Peyer's patch (tissue), 4 donors: Measurements from ENCODE around the gene SOX21. TPM values are rescaled to one million over a fixed set of nuclear protein-coding genes. Genes with fewer than 3 reads are reported as not detected.

Source experiments
- DNase-seq, 3 donors: peaks; one replicate each; pipeline ENCODE4 v3.0.0-alpha.2; 2017 to 2019
- H3K27ac ChIP-seq, 4 donors: fragments of 200-600 bp; sonication (generic); one replicate each; pipeline ENCODE4 v1.5.1; 2016 to 2019
- H3K27me3 ChIP-seq, 2 donors: fragments of 200-600 bp; sonication (generic); one replicate each; pipeline ENCODE4 v1.5.1; 2019
- H3K36me3 ChIP-seq, 3 donors: fragments of 200-600 bp; sonication (generic); one replicate each; pipeline ENCODE4 v1.5.1; 2016 to 2019
- H3K4me1 ChIP-seq, 4 donors: fragments of 200-600 bp; sonication (generic); one replicate each; pipeline ENCODE4 v1.5.1; 2016 to 2019
- H3K4me3 ChIP-seq, 4 donors: fragments of 200-600 bp; sonication (generic); 1 replicate in 3 of 4; 2 replicates in 1 of 4; pipeline ENCODE4 v1.5.1; 2016 to 2019; ENCODE audit warnings: mild to moderate bottlenecking in 1 of 4
- H3K9me3 ChIP-seq, 4 donors: fragments of 200-600 bp; sonication (generic); one replicate each; pipeline ENCODE4 v1.5.1; 2016 to 2019; ENCODE audit warnings: mild to moderate bottlenecking in 1 of 4
- POLR2A ChIP-seq, 2 donors: fragments of 450-650 bp; IDR thresholded peaks; one replicate each; pipeline ENCODE4 v1.5.1; 2017; ENCODE audit warnings: antibody characterized with exemption in 2 of 2, mild to moderate bottlenecking in 2 of 2, moderate library complexity in 2 of 2
- total RNA-seq, 4 donors: library from RNA; depleted of rRNA; stranded (reverse); fragments of >200 nt; gene quantifications; one replicate each; pipeline ENCODE4 v1.1.0, GENCODE V29; 2016
- TF ChIP-seq, protein P1 (sequence below), 6 experiments: fragments of 450-650 bp in 4 of 6; fragments of 200-600 bp in 2 of 6; sonication (generic) in 1 of 6; IDR thresholded peaks; one replicate each; pipeline ENCODE4 v1.5.1; 2017 to 2019; ENCODE audit warnings: antibody characterized with exemption in 6 of 6, mild to moderate bottlenecking in 3 of 6, moderate library complexity in 1 of 6

Gene SOX21
- total RNA-seq, 4 donors from 2014 or later: not detected

DNA sequence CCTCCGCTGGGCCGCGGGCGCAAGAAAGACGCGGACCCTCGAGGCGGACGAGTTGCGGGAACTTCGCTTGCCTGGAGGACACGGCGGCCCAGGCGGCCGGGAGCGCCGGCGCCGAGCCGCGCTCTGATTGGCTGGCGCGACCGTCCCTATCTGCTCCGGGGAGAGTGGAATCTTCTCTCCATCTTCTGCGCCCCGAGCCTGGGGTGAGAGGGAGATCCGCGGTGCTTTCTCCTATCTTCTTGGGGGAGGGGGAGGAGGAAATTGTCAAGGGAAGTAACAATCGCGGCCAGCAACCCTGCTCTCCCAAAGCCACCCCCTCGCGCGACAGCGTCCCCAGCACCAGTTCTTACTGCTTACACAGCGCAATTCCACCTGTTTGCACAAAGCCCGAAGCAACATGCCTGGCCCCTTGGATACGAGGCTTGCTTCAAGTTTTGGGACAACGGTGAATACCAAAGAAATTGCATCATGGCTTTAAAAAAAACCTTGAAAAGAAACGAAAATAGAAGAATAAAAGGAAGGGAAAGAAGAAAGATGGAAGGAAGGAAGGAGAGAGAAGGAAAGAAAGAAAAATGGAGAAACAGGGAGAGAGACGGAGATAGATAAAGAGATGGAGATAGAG, 4.8 kb downstream of the SOX21 start:
- DNase-seq: no peak
- Histone ChIP-seq H3K27me3 (peaks cover 0 to 82% of the 10 kb centered on the region in 2 donors), H3K27ac (no peak overlapping the region), H3K36me3 (no peaks in the 10 kb centered on the region), H3K4me3 (no peak overlapping the region), H3K9me3 (no peaks in the 10 kb centered on the region), H3K4me1 (peaks cover 0 to 26% (median 5%) of the 10 kb centered on the region in 4 donors)
- TF ChIP-seq, protein P1, sequence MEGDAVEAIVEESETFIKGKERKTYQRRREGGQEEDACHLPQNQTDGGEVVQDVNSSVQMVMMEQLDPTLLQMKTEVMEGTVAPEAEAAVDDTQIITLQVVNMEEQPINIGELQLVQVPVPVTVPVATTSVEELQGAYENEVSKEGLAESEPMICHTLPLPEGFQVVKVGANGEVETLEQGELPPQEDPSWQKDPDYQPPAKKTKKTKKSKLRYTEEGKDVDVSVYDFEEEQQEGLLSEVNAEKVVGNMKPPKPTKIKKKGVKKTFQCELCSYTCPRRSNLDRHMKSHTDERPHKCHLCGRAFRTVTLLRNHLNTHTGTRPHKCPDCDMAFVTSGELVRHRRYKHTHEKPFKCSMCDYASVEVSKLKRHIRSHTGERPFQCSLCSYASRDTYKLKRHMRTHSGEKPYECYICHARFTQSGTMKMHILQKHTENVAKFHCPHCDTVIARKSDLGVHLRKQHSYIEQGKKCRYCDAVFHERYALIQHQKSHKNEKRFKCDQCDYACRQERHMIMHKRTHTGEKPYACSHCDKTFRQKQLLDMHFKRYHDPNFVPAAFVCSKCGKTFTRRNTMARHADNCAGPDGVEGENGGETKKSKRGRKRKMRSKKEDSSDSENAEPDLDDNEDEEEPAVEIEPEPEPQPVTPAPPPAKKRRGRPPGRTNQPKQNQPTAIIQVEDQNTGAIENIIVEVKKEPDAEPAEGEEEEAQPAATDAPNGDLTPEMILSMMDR (IDR thresholded peaks at IDR 0.05): no peak
- no peak for TF ChIP-seq POLR2A (IDR thresholded peaks at IDR 0.05)

DNA sequence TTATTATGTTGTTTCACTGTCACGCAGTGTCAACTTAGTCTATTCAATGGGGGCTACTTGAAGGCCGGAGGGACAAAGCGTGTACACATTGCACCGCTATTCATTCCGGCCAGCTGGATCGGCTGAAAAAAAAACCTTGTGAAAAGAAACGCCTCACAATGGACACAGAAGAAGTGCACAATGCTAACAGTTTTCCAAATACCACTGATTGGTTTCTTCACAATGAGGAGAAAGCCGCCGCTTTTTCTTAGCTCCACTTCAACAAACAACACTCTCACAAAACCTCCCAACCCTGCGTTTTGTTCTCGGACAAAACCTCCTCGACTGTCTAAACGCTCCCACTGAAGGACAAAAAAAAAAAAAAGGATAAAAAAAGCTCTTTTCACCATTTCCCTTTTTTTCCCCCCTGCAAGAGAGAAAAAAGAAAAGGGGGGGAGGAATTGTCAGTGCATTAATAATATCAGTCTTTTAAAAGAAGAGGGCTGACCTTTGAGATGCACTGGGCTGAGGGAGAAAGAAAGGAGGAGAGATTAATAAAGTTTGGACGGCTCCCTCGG, 5.4 kb downstream of the SOX21 start:
- no peak for TF ChIP-seq POLR2A (IDR thresholded peaks at IDR 0.05)
- TF ChIP-seq, protein P1 (IDR thresholded peaks at IDR 0.05): no peak
- Histone ChIP-seq H3K27me3 (peaks cover 0 to 82% of the 10 kb centered on the region in 2 donors), H3K36me3 (no peaks in the 10 kb centered on the region), H3K4me1 (peaks cover 0 to 20% (median 3%) of the 10 kb centered on the region in 4 donors), H3K9me3 (no peaks in the 10 kb centered on the region), H3K27ac (no peak overlapping the region), H3K4me3 (no peak overlapping the region)
- DNase-seq: no peak

DNA sequence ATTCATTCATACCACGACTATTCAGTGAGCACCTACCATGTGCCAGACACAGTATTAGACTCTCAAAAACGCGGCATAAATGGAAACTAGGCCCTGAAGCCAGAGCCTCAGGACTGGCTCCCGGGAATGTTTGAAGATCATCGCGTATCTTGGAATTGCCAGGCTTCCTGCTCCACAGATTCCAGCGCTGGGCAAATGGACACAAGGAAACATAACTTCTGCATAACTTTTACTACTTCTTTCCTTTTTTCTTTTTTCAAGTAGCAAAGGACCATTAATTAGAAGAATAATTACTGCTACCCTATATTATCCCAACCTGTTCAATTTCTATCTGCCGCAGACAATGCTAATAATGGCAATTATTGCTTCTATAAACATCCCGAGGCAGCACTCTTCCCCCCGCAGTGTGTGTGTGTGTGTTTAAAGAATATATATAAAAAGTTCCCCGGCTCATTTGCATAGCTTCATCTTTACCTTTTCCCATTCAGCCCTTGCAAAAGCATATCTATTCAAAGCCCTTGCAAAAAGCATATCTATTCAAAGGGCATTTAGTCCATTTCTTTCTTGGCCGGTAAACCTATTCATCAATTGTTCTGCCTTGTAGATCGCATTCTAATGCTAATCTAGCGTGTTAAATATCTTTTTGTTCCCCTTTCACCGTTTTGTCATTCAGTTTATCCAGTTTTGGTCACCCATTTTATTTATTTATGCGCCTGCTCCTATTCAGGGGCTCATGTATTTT, 6.1 kb downstream of the SOX21 start:
- H3K27ac ChIP-seq: no peak overlapping the region
- TF ChIP-seq POLR2A (IDR thresholded peaks at IDR 0.05): no peak
- TF ChIP-seq, protein P1 (IDR thresholded peaks at IDR 0.05): no peak
- H3K9me3 ChIP-seq: no peaks in the 10 kb centered on the region
- no peak for DNase-seq
- H3K36me3 ChIP-seq: no peaks in the 10 kb centered on the region
- peaks cover 0 to 15% (median 0%) of the 10 kb centered on the region in 4 donors for H3K4me1 ChIP-seq
- H3K4me3 ChIP-seq: no peak overlapping the region
- H3K27me3 ChIP-seq: peaks cover 0 to 82% of the 10 kb centered on the region in 2 donors

DNA sequence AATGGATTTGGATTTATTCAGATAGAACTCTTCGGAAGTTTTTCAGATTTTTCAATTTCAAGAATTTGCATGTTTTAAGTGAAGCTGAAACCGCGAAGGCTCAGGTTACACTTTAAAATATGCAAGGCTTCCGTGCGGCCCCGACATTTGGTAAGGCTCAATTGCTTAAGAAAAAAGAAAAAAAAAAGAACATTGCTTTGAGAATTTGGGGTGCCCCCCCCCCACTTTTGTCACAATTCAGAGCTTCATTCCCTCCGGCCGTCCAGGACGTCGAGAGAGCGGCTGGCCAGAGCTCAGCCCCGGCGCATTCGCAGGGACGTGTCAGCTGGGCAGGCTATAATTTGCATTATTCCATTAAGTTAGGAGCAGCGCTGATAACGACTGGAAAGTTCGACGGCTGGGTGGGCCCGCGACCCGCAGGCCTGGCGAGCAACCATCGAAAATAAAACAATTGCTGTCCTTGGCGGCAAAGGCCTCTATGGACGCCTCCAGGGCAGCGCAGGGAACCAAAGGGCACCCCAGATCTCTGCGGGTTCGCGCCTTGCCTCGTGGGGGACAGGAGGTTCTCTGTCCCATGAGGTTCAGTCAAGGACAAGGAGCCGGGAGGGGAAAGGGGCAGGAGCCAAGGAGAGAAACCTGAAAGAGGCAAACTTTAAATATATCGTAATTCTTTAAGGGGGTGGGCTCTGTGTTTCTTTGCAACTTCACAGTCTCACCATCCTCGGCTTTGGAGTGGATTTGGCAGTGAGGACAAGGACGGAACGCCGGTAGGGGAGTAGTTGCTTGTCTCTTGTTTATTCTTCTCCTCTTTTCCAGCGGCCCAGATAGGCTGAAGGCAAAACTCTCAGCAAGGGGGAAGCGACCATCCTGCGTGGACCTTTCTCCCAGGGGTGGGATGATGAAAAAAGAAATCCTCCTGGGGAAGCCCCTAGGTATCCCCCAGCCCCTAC, 7.0 kb downstream of the SOX21 start:
- H3K27ac ChIP-seq: no peak overlapping the region
- H3K9me3 ChIP-seq: no peaks in the 10 kb centered on the region
- no peak for DNase-seq
- H3K4me1 ChIP-seq: peaks cover 0 to 7% (median 0%) of the 10 kb centered on the region in 4 donors
- peaks cover 0 to 74% of the 10 kb centered on the region in 2 donors for H3K27me3 ChIP-seq
- no peaks in the 10 kb centered on the region for H3K36me3 ChIP-seq
- H3K4me3 ChIP-seq: no peak overlapping the region
- TF ChIP-seq POLR2A (IDR thresholded peaks at IDR 0.05): no peak
- TF ChIP-seq, protein P1 (IDR thresholded peaks at IDR 0.05): no peak

DNA sequence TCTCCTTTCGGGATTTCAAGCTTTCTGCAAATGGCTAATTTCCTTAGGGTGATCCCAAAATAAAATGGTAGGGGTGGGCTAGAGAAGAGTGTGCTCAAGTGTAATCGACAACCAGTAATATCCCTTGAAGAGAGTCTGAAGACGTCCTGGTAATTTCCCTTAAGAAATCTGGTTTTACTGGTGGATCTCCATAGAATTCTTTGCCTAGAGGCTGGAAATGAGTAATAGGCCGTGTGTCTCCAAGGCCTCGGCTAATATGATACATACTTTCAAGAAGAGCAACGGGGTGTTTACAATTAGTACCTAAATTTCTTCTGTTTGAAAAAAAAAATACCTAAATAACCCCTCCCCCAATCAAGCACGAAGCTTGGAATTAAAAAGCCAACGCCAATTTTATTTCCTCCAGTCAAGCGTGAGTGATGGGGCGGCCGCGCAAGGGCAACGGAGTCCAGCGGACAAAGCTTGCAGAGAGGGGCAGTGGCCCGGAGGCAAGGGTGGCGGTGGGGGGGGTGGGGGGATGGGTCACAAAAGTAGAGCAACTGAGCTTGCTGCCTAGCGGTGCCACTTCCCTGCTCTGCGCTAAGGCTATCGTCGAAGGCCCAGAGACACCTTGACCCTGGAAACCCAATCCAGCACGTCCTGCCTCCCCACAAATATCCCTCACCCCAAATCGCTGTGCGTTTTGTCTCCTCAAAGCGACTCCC, 7.8 kb downstream of the SOX21 start:
- TF ChIP-seq, protein P1 (IDR thresholded peaks at IDR 0.05): no peak
- peaks cover 0 to 7% (median 0%) of the 10 kb centered on the region in 4 donors for H3K4me1 ChIP-seq
- H3K27me3 ChIP-seq: peaks cover 0 to 74% of the 10 kb centered on the region in 2 donors
- no peaks in the 10 kb centered on the region for H3K9me3 ChIP-seq
- H3K4me3 ChIP-seq: no peak overlapping the region
- H3K36me3 ChIP-seq: no peaks in the 10 kb centered on the region
- no peak for DNase-seq
- H3K27ac ChIP-seq: no peak overlapping the region
